Activated CD4-positive, alpha-beta T cell treated with anti-CD3 and anti-CD28 coated beads, Interleukin-2, amount 50 U/mL, for 48 hours (primary cell): ENCODE results near the gene REEP2.
"Not testable (repeated sequence)": the region's sequence is repeated elsewhere in the genome, so short reads cannot be mapped to it uniquely, and the experiment has no call there.

Experiments used
- DNase-seq, 2 experiments: peaks; one replicate each; pipeline ENCODE4 v3.0.0-alpha.2; 2020

Gene REEP2

GRCh38 chr5:138466125-138466899, 27.5 kb downstream of the REEP2 start:
- DNase-seq, result peak; percentile 26 to 37

- peak in 1 of 2 experiments; percentile 14 for DNase-seq
Observed at GRCh38 chr5:138466900-138467710, 28.2 kb downstream of the REEP2 start.

GRCh38 chr5:138467711-138468132, 28.9 kb downstream of the REEP2 start:
- no peak for DNase-seq

- DNase-seq, result no peak
Observed at GRCh38 chr5:138468133-138468965, 29.5 kb downstream of the REEP2 start.

- DNase-seq, result no peak
Observed at GRCh38 chr5:138468966-138469539, 30.2 kb downstream of the REEP2 start.

- peak in 1 of 2 experiments; percentile 33 for DNase-seq
Observed at GRCh38 chr5:138469540-138470321, 30.9 kb downstream of the REEP2 start.

- no peak for DNase-seq
Observed at GRCh38 chr5:138470322-138471051, 31.6 kb downstream of the REEP2 start.

- DNase-seq, result no peak
Observed at GRCh38 chr5:138471052-138471361, 32.1 kb downstream of the REEP2 start.

GRCh38 chr5:138472353-138472752, 33.5 kb downstream of the REEP2 start:
- no peak for DNase-seq

GRCh38 chr5:138473151-138473550, 34.3 kb downstream of the REEP2 start:
- DNase-seq, result not testable (repeated sequence)

- DNase-seq, result no peak
Observed at GRCh38 chr5:138476918-138477317, 38.1 kb downstream of the REEP2 start.

- DNase-seq, result no peak
Observed at GRCh38 chr5:138482638-138483037, 43.8 kb downstream of the REEP2 start.

- DNase-seq, result no peak
Observed at GRCh38 chr5:138488481-138488945, 49.7 kb downstream of the REEP2 start.

GRCh38 chr5:138489683-138490061, 50.8 kb downstream of the REEP2 start:
- no peak for DNase-seq

GRCh38 chr5:138490648-138491283, 51.9 kb downstream of the REEP2 start:
- DNase-seq, result no peak

- no peak for DNase-seq
Observed at GRCh38 chr5:138491284-138491648, 52.4 kb downstream of the REEP2 start.

GRCh38 chr5:138491669-138492559, 53.1 kb downstream of the REEP2 start:
- DNase-seq, result peak; percentile 82 to 83

GRCh38 chr5:138492560-138493045, 53.7 kb downstream of the REEP2 start:
- DNase-seq, result no peak

- no peak for DNase-seq
Observed at GRCh38 chr5:138495351-138495750, 56.5 kb downstream of the REEP2 start.
